ENCODE measurements around the gene SLC15A1. TPM values are rescaled to one million over a fixed set of nuclear protein-coding genes. Genes with fewer than 3 reads are reported as not detected.

SLC15A1 gene
- total RNA-seq, 1 donor from 2014 or later = 8.9 TPM

DNA sequence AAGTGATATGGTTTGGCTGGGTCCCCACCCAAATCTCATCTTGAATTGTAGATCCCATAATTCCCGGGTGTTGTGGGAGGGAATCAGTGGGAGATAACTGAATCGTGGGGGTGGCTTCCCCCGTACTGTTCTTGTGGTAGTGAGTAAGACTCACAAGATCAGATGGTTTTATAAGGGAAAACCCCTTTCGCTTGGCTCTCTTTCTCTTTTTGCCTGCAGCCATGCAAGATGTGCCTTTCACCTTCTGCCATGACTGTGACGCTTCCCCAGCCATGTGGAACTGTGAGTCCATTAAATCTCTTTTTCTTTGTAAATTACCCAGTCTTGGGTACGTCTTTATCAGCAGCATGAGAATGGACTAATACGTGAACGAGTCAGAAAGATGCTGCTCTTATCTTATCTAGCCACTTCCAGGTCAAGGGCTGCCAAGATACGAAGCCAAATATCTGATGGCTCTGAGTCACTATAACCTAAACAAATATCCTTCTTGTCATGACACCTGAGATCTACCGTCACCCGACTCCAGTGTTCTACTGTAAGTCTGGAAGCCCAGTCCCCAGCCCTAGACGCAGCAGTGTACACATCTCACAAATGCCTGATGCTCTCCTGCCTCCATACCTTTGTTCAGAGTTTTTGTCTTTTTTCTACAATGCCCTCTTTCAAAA is 45.9 kb downstream of the SLC15A1 start:
- DNase-seq (ENCODE audit: low spot score) = no peak

DNA sequence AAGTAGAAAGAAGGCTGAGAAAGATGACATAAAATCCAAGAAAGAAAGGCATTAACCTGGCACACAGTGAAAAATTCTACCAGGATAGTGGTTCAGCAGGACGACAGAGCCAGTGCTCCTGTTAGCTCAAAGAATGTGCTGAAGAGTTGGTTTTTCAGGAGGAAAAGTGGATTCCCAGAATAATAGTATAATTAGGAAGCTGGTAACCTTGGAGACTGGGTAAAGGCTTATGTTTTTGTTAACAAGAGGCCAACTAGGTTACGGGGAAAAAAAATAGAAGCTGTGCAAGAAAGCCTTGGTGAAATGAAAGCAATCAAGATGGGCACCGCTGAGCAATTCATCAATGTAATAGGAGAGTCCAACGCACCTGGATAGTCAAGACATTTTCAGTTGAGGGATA is 54.7 kb downstream of the SLC15A1 start:
- DNase-seq (ENCODE audit: low spot score) = no peak

DNA sequence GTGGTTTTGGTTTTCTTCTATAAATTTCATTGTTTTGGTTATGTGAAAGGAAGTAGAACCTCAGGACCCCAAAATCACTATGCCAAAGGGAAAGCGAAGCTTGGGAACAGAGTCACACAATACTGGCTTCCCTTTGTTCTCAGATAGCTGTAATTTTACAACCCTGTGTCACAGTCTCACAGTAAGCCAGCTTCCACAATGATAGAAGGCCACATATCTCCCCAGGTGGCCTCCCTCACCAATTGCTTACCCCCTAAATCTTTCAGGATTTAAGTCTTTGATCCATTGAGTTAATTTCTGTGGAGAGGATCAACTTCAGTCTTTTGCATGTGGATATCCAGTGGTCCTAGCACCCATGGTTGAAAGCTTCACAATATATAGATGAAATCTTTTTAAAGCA is 58.7 kb downstream of the SLC15A1 start:
- DNase-seq (ENCODE audit: low spot score) = no peak

DNA sequence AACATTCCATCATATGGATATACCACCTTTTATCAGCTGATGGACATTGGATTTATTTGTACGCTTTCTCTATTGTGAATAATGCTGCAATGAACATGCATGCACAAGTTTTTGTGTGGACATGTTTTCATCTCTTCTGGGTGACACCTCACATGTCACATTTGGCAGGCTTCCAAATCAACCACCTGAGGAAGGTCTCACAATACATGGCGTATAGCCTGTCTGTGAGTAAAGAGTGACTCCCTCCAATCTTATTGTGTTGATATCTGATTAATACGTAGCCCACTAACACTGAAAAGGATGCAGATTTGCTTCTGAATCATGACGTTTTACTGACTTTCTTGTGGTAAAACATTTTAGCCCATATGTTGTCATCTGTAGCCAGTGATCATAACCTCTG is 61.1 kb downstream of the SLC15A1 start:
- DNase-seq (ENCODE audit: low spot score) = no peak

DNA sequence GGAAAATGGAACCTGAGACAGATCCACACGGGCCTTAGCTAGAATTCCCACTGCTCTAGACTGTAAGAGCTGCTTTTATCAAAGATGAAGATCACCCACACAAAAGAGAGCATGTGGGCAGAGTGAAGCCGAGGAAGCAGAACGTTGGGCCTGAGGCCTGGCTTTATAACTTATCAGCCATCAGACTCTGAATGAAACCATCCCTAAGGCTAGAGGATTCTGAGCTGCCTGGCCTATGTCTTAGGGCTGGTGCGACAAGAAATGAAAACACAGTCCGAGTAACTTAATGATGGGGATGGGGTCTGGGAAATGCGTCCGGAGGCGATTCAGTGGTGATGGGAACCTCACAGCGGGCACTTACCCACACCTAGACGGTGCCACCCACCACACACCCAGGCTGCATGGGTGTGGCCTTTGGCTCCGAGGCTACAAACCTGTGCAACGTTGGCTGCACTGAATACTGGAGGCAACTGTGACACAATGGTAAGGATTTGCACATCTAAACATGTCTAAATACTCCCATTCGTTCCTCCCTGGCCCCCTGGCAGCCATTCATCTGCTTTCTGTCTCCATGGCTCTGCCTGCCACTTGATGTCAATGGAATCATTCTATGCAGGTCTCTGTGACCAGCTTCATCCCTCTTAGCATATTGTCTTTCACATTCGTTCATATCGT is 62.0 kb downstream of the SLC15A1 start:
- DNase-seq (ENCODE audit: low spot score) = no peak

DNA sequence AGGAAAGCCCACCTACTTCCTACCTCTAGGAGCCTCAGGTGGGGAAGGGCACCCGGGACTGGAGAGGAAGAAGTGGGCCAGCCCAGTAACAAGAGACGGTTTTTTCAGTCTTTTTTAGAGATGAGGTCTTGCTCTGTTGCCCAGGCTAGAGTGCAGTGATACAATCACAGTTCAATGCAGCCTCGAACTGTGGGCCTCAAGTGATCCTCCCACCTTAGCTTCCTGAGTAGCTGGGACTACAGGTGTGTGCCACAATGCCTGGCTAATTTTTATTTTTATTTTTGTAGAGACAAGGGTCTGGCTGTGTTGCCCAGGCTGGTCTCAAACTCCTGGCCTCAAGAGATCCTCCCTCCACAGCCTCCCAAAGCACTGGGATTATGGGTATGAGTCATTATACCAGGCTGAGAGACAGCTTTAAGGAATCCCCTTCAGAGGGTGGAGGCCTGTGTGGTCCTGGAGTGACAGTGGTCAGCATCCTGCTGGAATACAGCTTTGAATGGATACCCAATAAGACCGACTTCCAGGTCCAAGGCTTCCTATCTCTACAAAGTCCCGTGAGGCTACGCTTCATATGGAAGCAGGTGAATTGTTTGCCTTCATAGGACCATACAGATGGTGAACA is 63.0 kb downstream of the SLC15A1 start:
- DNase-seq (ENCODE audit: low spot score) = no peak

DNA sequence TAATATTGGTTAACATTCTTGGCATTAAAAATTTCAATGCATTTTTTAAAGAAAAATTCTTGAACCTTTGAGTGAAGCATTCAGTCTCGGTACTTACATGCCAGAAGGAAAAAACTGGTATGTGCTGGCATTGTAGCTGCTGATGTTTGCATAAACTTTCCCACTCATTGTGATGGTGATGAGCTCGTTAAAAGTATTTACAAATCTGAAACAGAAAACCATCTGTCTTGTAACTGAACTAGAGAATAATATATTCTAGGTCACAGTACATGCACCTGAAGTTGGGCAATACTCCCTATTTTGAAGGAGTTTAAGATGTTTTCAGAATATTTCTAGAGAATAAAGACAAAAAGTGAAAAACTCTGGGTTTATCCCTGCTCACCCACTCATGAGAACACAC is 64.1 kb downstream of the SLC15A1 start:
- DNase-seq (ENCODE audit: low spot score) = no peak

DNA sequence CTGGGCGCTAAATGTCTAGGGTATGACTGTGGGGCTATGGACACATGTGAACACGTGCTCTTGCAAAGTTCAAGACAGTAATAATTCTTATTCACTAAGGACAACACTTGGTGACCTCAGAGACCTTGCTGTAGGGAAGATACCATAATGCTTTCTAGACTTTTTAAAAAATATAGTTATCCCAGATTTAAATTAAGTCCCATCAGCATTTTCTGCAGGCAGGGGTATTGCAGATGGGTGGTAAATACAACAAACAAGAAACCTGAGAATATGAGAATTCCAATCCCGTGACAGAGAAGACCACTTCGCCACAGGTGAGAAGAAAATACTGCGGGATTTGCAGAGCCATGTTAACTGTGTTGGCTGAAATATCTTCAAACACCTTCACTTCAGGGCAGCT is 65.2 kb downstream of the SLC15A1 start:
- DNase-seq (ENCODE audit: low spot score) = no peak

DNA sequence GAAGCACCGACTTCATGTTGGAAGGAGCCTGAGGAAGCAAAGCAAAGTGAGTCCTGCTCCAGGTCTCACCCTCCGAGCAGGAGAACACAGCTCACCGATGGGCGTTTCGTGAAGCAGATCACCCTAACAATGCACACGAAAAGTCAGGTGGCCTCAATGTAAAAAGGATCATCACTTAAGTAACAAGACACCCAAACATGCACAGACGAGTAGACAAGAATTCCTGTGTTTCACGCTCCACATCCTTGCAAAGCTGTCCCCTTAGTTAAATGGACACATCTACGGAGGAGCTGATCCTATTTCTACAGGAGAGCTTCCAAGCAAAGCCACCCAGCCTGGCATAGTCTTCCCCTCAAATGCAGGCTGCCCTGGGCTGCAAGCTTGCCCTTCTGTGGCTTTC is 66.2 kb downstream of the SLC15A1 start:
- no peak for DNase-seq (ENCODE audit: low spot score)

DNA sequence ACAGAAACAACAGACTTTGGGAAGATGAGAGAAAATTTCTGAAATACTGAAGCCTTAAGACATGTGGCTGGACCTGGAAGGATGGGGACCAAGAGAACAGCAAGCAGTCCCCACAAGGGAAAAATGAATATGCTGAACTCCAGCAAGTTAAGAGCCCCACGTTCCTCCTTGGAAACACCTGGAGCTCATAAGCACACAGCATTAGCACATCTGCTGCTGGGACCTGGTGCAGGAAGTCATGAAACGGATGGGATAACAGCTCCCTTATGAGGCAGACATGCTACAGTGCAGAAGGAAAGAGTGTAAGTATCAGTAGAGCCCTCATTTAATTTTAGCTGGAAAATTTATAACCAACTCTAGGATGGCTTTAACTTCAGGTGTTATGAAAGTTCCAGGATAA is 67.3 kb downstream of the SLC15A1 start:
- DNase-seq (ENCODE audit: low spot score) = no peak

DNA sequence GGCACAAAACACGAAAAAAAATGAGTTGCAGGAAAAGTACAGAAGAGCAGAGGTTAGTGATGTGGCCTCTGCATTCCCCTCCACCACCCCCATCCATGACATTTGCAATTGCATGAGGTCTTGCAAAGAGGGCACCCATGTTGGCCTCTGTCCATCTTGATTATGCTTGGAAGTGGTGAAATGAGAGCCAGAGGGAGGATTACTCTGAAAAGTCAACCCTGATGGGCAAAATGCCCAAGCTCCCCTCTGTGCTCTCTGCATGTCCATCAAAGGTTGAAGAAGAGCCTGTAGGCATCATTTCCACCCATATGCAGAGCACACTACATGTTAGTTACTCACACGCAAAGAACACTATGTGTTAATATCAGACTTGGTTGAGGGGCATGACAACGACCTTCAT is 71.4 kb downstream of the SLC15A1 start:
- DNase-seq (ENCODE audit: low spot score) = no peak

DNA sequence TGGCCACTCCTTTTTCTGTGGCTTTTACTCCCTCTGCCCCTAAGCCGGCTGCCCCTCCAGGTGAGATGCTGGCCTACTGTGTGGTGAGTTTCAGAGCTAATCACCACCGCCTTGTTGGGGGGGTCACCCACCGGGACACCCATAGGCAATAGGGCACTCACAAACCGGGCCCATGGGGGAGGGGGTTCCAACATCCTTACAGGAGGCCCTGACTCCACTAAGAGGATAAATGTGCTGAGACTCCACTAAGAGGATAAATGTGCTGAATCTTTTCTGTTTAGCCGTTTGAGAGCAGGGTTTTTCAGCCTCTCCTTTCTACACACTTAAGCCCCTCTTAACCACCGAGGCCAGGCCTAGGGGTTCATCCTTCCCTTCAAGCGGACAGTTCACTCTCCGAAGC is 73.7 kb downstream of the SLC15A1 start:
- DNase-seq (ENCODE audit: low spot score) = no peak

DNA sequence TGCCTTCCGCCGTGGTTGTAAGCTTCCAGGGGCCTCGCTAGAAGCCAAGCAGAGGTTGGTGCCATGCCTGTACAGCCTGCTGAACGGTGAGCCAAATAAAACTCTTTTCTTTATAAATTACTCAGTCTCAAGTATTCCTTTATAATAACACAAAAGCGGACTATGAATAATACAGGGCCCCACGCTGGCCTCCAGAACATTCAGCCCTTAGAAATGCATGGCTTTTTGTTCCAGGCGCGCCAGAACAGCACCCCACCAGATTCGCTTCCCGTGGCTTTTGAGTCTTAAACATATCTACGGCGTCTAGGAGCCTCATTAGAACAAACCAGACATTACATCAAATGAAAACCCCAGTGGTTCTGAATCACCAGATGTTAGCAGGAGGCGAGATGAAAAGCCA is 75.1 kb downstream of the SLC15A1 start:
- no peak for DNase-seq (ENCODE audit: low spot score)

DNA sequence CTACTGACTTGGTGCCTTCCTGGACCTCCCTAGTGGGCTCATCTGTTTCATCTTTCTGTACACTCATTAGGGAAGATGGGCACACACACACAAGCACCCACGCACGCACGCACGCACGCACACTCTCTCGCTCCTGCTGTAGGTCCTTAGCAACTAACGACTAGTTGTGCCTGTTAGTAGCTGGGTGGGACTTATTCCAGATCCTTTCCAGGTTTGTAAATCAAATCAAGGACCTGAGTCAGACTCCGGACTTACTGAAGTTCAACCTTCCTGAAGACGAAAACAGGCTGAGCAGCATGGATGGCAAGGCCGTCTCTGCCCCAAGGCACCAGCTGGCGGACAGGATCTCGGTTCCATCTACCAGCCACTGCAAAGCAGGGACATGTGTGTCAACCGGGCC is 76.2 kb downstream of the SLC15A1 start:
- DNase-seq (ENCODE audit: low spot score) = no peak

DNA sequence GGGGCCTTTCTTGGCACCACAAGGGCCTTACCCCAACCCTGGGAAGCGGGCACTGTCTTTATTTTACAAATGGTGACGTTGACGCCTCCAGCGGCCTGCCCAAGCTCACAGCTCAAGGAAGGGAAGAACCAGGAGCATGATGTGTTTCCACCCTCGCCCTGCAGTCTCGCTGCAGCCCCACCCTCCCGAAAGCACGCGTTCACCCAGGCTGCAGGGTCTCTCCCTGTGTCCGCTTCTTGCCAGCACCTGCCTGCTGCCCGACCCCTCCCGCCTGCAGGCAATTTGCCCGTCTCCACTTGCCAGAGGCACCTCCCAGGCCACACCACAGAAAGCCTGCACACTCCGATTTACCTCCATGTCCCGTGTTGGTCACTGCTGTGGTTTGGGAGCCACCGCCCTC is 76.6 kb downstream of the SLC15A1 start:
- DNase-seq (ENCODE audit: low spot score) = peak; percentile 54

DNA sequence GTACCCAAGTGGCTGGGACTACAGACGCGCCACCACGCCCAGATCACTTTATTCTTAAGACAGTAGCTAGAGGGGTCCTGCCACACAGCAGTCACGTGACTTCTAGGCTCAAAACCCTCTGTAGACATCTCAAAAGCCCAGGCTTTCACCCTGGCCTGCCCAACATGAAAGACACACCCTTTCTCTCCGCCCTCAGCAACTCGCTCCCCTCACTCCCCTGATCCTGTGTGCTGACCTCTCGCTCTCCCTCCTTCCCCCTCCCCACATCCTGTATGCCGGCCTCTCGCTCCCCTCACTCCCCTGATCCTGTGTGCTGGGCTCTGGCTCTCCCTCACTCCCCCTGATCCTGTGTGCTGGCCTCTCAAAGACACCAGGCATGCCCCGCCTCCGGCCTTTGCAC is 77.4 kb downstream of the SLC15A1 start:
- DNase-seq (ENCODE audit: low spot score) = no peak

DNA sequence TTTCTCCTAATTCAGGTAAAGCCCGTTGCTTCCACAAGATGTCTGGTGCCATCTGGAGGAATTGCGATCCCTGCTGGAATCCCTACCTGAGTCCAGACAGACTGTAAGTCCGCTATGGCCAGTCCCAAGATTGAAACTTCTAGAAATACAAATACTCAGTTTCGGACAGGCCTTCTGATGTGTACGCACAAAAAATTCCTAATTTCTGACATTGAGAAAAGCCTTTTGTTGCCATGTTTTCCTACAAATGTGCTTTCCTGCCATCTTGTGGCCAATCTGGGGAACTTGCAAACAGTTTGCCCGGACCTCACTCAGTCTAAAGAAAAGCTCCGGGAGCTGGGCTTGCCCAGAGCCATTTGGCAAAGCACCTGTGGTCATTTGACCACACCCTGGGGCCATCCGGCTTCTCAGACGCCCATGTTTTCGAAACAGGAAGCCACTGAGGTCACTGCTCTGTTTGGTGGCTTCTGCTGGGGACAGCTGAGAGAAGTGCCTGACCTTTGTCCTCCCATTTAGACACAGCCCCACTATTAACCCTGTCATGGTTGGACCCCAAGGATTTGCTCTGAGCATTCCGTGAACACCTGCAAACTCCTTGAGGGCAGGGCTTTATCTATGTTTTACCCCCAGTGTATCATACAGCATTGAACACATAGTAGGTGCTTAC is 79.4 kb downstream of the SLC15A1 start:
- DNase-seq (ENCODE audit: low spot score) = peak; percentile 75

DNA sequence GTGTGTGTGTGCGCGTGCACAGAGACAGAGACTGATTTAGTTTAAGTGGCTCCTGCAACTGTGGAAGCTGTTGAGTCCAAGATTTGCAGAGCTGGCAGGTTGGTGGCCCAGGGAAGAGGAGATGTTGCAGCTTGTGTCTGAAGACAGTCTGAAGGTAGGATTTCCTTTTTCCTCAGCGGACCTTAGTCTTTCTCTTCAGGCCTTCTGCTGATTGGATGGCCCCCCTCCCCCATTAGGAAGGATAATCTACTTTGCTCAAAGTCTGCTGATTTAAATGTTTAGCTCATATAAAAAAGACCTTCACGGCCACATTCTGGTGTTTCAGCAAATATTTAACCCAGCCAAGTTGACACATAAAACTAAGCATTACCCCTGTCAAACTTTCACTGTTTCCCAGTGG is 84.3 kb downstream of the SLC15A1 start:
- no peak for DNase-seq (ENCODE audit: low spot score)

DNA sequence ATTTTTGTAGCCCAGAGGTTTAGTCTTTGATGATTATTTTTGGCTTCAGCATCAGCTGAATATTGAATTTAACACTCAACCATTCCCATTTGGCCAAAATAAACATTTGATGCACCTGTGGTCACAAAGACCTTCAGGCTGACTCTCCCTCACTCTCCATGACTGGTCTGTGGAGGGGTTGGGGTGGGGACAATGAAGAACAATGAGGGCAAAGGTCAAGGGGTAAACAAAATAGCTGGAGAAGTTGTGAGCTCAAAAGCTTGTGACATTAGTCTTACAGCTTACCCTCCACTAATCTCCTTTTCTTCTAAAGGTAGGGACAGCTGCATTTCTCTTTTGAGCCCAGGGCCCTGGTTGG is 86.9 kb downstream of the SLC15A1 start:
- no peak for DNase-seq (ENCODE audit: low spot score)

DNA sequence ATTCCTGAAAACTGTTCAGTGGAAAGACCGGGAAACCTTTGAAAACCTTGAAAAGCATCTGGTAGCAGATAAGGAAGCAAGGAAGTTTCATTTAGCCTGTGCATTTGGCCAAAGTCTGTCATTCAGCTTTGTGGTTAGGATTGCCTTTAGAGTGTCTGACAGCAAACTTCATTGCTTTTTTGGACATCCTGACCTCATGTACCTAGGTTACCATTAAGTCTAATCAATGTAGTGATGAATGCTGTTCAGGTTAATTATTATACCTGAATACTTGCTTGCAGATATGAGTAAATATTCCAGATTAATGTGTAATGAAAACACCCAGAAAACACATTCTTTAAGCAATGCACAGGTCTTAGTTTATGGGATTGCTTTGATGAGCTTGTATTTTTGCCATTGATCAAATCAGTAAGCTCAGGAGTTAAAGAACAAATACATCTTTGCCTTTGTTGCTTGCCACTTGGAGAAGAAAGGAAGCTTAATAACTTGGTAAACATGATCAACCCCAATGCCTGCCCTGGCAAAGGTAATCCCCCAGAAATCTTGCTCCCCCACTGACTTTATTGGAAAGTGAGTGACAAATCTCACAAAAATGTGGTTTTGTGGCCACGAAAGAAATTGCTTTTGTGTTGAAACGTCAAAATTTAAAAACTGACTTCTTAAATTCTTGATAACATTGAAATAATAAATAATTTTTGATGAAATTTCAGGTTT is 87.4 kb downstream of the SLC15A1 start:
- no peak for DNase-seq (ENCODE audit: low spot score)

DNA sequence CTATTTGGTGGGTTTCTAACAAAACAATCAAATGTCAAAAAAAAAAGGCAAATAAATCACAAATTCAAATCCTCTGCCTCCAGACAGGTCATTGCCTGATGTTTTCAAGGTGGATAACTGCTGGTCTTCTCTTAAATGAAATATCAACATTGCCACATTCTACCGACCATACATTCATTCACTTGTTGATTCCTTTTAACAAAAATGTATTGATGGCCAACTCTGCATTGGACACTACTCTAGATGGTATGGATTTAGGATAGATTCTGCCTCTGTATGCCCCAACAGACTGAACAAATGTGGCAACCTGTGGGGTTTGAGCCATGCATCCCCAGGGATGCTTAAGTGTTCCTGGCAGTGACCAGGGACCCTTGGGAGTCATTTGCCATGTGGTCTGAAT is 88.0 kb downstream of the SLC15A1 start:
- no peak for DNase-seq (ENCODE audit: low spot score)

DNA sequence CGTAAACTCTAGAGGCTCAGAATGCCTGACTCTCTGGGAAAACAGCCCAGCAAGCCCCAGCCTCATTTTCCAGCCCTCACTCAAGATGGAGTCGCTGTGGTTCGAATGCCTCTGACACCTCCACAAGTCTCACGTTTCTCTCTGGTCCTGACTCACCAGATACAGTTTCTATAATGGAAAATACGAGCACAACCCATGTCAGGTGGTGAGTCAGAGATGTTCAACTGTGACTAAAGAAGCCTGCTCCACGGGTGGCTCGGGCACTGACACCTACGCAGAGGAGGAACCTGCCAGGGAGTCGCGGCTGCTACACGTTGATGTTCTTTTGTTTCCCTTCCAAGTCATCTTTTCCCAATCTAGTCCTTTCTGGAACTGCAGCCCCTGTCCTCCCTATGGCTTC is 88.4 kb downstream of the SLC15A1 start:
- no peak for DNase-seq (ENCODE audit: low spot score)
